Memory B cell (primary cell): ENCODE data around the gene LDHA.
A peak's percentile ranks its signal among the peaks of the same experiment; 100 is the strongest.

Experiments used
- ATAC-seq: fragments of 150-1000 bp; cut with Tn5 transposase; 2 replicates; pipeline ENCODE4 v1.10.0; 2021; ENCODE audit warnings: low read depth, mild to moderate bottlenecking, moderate library complexity
- DNase-seq, 2 donors: peaks; one replicate each; pipeline ENCODE4 v3.0.0; 2022; ENCODE audit warnings: low spot score in 2 of 2
- H3K27ac Mint-ChIP-seq: one replicate; pipeline ENCODE4 v1.8.0; 2022; ENCODE audit warnings: mild to moderate bottlenecking, moderate library complexity, mixed read lengths
- H3K27me3 Mint-ChIP-seq: one replicate; pipeline ENCODE4 v1.8.0; 2022; ENCODE audit warnings: mixed read lengths
- H3K36me3 Mint-ChIP-seq: one replicate; pipeline ENCODE4 v1.8.0; 2022; ENCODE audit warnings: mild to moderate bottlenecking, mixed read lengths
- H3K4me1 Mint-ChIP-seq: one replicate; pipeline ENCODE4 v1.8.0; 2022; ENCODE audit warnings: mixed read lengths
- H3K4me3 Mint-ChIP-seq: one replicate; pipeline ENCODE4 v1.8.0; 2022; ENCODE audit warnings: mild to moderate bottlenecking, moderate library complexity, mixed read lengths
- H3K9me3 Mint-ChIP-seq: one replicate; pipeline ENCODE4 v1.8.0; 2022; ENCODE audit warnings: mixed read lengths

LDHA gene

DNA sequence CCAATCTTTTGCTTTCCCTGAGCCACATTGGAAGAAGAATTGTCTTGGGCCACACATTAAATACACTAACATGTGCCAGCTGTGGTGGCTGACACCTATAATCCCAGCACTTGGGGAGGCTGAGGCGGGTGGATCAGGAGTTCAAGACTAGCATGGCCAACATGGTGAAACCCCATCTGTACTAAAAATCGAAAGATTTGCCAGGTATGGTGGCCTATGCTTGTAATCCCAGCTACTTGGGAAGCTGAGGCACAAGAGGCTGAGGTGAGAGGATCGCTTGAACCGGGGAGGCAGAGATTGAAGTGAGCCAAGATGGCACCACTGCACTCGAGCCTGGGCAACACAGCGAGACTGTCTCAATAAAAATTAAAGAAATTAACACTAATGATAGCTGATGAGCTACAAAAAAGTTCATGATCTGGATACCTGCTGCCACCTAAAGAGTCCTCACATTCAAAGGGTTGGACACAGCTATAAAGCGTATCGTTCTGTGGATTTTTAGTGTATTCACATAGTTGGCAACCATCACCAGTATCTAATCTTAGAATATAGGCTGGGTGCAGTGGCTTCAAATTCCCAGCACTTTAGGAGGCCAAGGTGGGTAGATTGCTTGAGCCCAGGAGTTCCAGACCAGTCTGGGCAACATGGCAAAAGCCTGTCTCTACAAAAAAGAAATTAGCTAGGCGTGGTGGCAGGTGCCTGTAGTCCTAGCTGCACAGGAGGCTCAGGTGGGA lies 14.4 kb downstream of the LDHA start:
- H3K27ac Mint-ChIP-seq, result no peak overlapping the region

DNA sequence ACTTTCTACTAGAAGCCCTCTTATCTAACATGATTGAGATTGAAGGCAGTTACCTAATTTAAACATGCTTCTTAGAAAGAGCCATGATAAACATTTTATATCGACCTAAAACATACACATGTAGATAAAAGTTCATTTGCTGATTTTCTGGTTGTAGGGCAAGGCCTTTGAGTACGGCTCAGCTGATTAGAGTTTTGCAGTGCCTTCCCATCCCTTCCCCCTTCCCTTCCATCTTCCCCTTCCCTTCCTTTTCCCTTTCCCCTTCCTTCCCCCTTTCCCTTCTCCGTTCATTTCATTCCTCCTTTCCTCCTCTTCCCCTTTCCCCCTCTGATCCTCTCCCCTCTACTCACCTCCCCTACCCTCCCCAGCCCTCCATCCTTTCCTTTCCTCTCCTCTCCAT lies 22.1 kb downstream of the LDHA start:
- DNase-seq, result no peak
- Mint-ChIP-seq H3K36me3 (no peaks in the 10 kb centered on the region), H3K27ac (no peak overlapping the region), H3K4me1 (no peaks in the 10 kb centered on the region), H3K4me3 (no peak overlapping the region), H3K27me3 (no peaks in the 10 kb centered on the region), H3K9me3 (no peaks in the 10 kb centered on the region)
- ATAC-seq, result no peak

More for the DNA sequence above, 14.4 kb downstream of the LDHA start:
- H3K4me3 Mint-ChIP-seq, result no peak overlapping the region
- no peaks in the 10 kb centered on the region for H3K4me1 Mint-ChIP-seq
- no peaks in the 10 kb centered on the region for H3K27me3 Mint-ChIP-seq
- peaks cover 18% of the 10 kb centered on the region for H3K36me3 Mint-ChIP-seq
- ATAC-seq (no peak), DNase-seq (no peak)
- H3K9me3 Mint-ChIP-seq, result no peaks in the 10 kb centered on the region

DNA sequence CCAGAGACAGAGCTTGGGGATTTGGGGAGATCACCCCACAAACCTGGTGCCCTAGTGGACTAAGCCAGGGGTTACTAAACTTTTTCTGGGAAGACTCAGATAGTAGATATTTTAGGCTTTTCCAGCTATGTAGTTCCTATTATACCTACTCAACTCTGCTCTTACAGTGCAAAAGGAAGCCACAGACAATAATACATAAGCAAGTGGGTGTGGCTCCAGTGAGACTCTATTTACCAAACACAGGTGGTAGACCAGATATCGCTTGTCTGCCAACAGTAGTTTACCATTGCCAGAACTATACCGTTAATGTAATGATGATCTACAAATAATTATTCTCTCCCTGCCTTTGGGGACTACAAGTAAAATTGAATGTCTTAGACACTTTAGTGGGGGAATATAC lies 24.7 kb downstream of the LDHA start:
- H3K27ac Mint-ChIP-seq, result no peak overlapping the region
- DNase-seq (no peak), ATAC-seq (no peak)
- H3K4me1 Mint-ChIP-seq, result no peaks in the 10 kb centered on the region
- no peaks in the 10 kb centered on the region for H3K36me3 Mint-ChIP-seq
- no peak overlapping the region for H3K4me3 Mint-ChIP-seq
- no peaks in the 10 kb centered on the region for H3K27me3 Mint-ChIP-seq
- H3K9me3 Mint-ChIP-seq, result no peaks in the 10 kb centered on the region

DNA sequence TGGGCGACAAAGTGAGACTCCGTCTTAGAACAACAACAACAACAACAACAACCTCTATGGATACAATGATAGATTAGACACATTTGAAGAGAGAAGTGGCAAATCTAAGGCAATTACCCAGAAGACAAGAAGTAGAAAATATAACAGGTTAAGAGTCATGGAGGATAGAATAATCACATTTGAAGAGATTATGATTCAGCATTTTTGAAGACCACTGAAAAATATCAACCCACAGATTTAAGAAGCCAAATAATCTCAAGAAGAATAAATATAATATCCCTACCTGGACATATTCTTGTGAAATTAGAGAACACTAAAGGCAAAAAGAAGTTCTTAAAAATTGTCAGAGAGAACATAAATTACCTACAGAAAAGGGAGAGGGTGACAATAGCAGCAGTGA lies 25.7 kb downstream of the LDHA start:
- no peak overlapping the region for H3K27ac Mint-ChIP-seq
- H3K4me3 Mint-ChIP-seq, result peak overlapping the region; percentile 39
- ATAC-seq, result no peak
- no peaks in the 10 kb centered on the region for H3K4me1 Mint-ChIP-seq
- H3K27me3 Mint-ChIP-seq, result peaks cover 2% of the 10 kb centered on the region
- H3K36me3 Mint-ChIP-seq, result no peaks in the 10 kb centered on the region
- DNase-seq, result no peak
- no peaks in the 10 kb centered on the region for H3K9me3 Mint-ChIP-seq

DNA sequence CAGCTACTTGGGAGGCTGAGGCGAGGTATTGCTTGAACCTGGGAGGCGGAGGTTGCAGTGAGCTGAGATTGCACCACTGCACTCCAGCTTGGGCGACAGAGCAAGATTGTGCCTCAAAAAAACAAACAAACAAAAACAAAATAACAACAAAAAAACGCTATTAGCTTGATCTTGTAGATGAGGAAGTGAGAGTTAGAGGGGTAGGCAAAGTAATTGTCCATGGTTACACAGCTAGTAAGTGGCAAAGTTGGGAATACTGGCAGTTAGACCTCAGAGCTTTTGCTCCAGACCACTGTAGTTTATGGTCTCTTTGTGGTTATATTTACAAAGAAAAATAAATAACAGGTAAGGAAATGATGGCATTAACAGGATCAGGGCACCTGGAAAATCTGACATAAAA lies 32.9 kb downstream of the LDHA start:
- Mint-ChIP-seq H3K27ac (no peak overlapping the region), H3K36me3 (peaks cover 1% of the 10 kb centered on the region), H3K27me3 (peaks cover 2% of the 10 kb centered on the region), H3K4me3 (no peak overlapping the region), H3K9me3 (peaks cover 2% of the 10 kb centered on the region), H3K4me1 (no peaks in the 10 kb centered on the region)
- ATAC-seq (no peak), DNase-seq (no peak)

DNA sequence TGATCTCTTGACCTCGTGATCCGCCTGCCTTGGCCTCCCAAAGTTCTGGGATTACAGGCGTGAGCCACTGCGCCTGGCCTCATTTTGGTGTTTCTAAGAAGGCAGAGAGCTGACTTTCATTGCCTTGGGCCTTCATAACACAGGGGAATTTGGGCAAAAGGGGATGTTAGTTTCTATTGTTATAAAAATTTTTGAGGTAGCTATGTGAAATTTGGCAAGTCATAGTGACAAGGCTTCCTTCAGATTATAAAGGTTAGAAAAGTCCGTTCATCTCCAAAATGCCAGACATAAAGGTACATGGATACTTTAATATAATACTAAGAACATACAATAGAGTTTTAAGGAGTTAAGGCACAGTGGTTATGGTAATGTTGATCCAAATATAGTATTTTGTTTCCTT lies 35.0 kb downstream of the LDHA start:
- Mint-ChIP-seq H3K4me1 (no peaks in the 10 kb centered on the region), H3K27ac (no peak overlapping the region), H3K27me3 (peaks cover 1% of the 10 kb centered on the region), H3K9me3 (peaks cover 2% of the 10 kb centered on the region), H3K36me3 (peaks cover 1% of the 10 kb centered on the region), H3K4me3 (no peak overlapping the region)
- DNase-seq (no peak), ATAC-seq (no peak)

DNA sequence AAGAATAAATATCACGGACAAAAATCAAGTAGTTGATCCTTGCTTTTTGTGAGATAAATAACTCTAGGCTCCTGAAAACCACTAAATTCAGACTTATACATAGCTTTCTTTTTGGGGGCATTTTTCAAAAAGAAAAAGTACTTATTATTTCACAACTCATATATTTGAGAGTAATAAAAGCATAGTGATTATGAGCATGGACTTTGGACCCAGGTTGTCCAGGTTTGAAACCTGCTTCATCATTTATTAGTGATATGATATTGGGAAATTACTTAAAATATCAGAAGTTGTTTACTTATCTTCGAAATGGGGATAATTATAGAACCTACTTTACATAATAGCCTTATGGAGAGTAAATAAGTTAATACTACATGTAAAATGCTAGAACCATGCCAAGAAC lies 44.3 kb downstream of the LDHA start:
- Mint-ChIP-seq H3K27me3 (peaks cover 2% of the 10 kb centered on the region), H3K9me3 (no peaks in the 10 kb centered on the region), H3K4me3 (no peak overlapping the region), H3K4me1 (no peaks in the 10 kb centered on the region), H3K27ac (no peak overlapping the region), H3K36me3 (no peaks in the 10 kb centered on the region)
- no peak for DNase-seq
- ATAC-seq, result no peak

DNA sequence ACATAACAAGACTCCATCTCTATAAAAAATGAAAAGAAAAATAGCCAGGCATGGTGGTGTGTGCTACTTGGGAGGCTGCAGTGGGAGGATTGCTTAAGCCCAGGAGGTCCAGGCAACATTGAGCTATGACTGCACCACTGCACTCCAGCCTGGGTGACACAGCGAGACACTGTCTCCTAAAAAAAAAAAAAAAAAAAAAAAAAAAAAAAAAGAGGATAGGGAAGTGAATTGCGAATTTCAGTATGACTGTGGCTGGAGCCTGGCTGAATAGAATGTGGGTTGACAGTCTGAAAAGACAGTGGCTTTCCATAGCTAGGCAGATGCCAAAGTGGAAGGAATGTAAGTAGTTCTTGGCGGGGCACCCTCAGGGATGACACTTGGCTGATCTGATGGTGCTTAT lies 54.9 kb downstream of the LDHA start:
- H3K27ac Mint-ChIP-seq, result no peak overlapping the region
- no peak for ATAC-seq
- peaks cover 4% of the 10 kb centered on the region for H3K27me3 Mint-ChIP-seq
- DNase-seq, result no peak
- H3K4me3 Mint-ChIP-seq, result no peak overlapping the region
- H3K9me3 Mint-ChIP-seq, result no peaks in the 10 kb centered on the region
- peaks cover 2% of the 10 kb centered on the region for H3K36me3 Mint-ChIP-seq
- peaks cover 4% of the 10 kb centered on the region for H3K4me1 Mint-ChIP-seq

DNA sequence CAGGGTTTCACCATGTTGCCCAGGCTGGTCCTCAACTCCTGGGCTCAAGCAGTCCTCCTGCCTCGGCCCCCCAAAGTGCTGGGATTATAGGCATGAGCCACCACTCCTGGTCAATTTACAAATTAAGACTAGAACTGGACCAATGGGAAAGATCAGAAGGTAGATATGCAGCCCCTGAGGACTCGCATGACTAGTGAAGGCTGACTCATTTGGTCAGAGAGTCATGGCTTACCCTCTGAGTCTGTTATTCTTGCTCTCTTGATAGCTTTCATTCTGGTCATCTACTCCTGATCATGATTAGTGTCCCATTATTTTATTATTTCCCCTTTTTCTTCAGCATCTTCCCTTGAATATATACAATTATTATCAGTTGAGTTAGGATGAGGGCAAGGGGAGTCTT lies 58.6 kb downstream of the LDHA start:
- Mint-ChIP-seq H3K4me1 (no peaks in the 10 kb centered on the region), H3K27ac (no peak overlapping the region), H3K9me3 (no peaks in the 10 kb centered on the region), H3K36me3 (no peaks in the 10 kb centered on the region), H3K27me3 (peaks cover 9% of the 10 kb centered on the region), H3K4me3 (no peak overlapping the region)
- no peak for ATAC-seq
- no peak for DNase-seq

DNA sequence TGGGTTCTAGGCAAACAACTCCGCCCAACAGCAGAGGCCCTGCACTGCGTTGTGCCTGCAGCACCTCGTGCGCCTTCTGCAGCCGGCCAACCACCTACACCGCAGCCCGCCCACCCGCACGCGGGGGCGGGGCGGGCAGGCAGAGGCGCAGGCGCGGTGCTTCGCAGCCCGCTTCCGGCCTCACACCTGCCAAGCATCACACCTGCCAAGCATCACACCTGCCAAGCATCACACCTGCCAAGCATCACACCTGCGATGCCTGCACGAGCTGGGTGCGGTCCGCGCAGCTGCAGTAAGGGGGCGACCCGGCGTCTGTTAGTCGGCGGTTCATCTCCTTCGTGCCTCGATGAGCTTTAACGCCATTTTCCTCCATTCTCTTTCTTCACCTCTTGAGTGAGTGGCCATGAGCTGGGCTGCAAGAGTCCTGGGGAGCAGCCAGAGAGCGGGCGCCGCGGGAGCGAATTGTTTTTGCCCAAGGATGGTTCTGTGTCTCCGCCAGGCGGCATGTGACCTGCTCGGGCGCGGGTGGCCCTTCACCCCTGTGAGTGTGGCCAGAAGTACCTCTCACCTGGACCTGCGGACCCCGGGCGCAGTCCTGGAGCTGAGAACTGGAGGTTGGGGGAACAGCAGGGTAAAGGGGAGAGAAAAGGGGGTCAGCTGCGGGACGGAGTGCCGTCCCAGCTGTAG lies 61.5 kb downstream of the LDHA start, which contains the start of gene LDHAL6A:
Gene LDHAL6A, plus strand, starts transcription at position 171 of the 687 bp plus-strand sequence. CDS start 825 bp downstream, outside the sequence.
- no peaks in the 10 kb centered on the region for H3K9me3 Mint-ChIP-seq
- peaks cover 6% of the 10 kb centered on the region for H3K27me3 Mint-ChIP-seq
- no peak for DNase-seq
- no peaks in the 10 kb centered on the region for H3K36me3 Mint-ChIP-seq
- H3K4me3 Mint-ChIP-seq, result no peak within 1 kb of the TSS
- peak; percentile 45 for ATAC-seq
- H3K27ac Mint-ChIP-seq, result no peak within 1 kb of the TSS
- H3K4me1 Mint-ChIP-seq, result no peaks in the 10 kb centered on the region

DNA sequence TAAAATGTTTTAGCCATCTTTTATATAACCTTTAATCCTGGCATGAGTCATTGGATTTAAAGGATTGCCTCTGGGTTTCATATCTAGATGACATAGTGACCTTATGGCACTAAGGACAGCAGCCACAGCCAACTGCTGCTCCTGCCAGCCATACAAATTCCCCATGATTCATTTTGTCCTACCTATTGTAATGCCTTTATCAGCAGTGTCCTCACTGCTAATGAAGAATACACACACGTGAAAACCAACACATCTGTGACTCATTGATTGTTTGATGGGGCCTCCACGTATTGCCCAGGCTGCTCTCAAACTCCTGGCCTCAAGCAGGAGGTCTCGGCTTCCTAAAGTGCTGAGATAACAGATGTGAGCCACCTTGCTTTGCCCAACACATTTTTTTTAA lies 63.1 kb downstream of the LDHA start:
- Mint-ChIP-seq H3K27me3 (peaks cover 6% of the 10 kb centered on the region), H3K36me3 (no peaks in the 10 kb centered on the region), H3K4me3 (no peak overlapping the region), H3K9me3 (no peaks in the 10 kb centered on the region), H3K27ac (no peak overlapping the region), H3K4me1 (no peaks in the 10 kb centered on the region)
- no peak for DNase-seq
- no peak for ATAC-seq
